ENCODE data around the gene ADAMTS17. TPM values are rescaled to one million over a fixed set of nuclear protein-coding genes. Genes with fewer than 3 reads are reported as not detected.
"Not testable (repeated sequence)": the region's sequence is repeated elsewhere in the genome, so short reads cannot be mapped to it uniquely, and the experiment has no call there.

Gene ADAMTS17
- total RNA-seq, 2 donors from 2014 or later, result 0.37 to 1.1 TPM

- not testable (repeated sequence) for H3K9me3 Mint-ChIP-seq; H3K4me3 Mint-ChIP-seq; H3K27ac Mint-ChIP-seq; H3K27me3 Mint-ChIP-seq; H3K4me1 Mint-ChIP-seq; H3K36me3 Mint-ChIP-seq (ENCODE audit: low read depth); ATAC-seq (replicated peaks)
Measured at GRCh38 chr15:99979886-99980285, 361.9 kb downstream of the ADAMTS17 start.

- Mint-ChIP-seq H3K36me3 (ENCODE audit: low read depth) (no peaks in the 10 kb centered on the region), H3K4me1 (no peaks in the 10 kb centered on the region), H3K27ac (no peak overlapping the region), H3K9me3 (no peaks in the 10 kb centered on the region), H3K27me3 (no peaks in the 10 kb centered on the region), H3K4me3 (no peak overlapping the region)
- ATAC-seq (replicated peaks), result no peak
Measured at GRCh38 chr15:99979371-99979770, 362.4 kb downstream of the ADAMTS17 start.

- Mint-ChIP-seq H3K27ac (no peak overlapping the region), H3K36me3 (ENCODE audit: low read depth) (no peaks in the 10 kb centered on the region), H3K4me3 (no peak overlapping the region), H3K9me3 (no peaks in the 10 kb centered on the region), H3K27me3 (no peaks in the 10 kb centered on the region), H3K4me1 (no peaks in the 10 kb centered on the region)
- ATAC-seq (replicated peaks), result no peak
Measured at GRCh38 chr15:99978426-99978825, 363.3 kb downstream of the ADAMTS17 start.

GRCh38 chr15:99977929-99978328 is 363.8 kb downstream of the ADAMTS17 start:
- Mint-ChIP-seq H3K9me3 (no peaks in the 10 kb centered on the region), H3K27me3 (no peaks in the 10 kb centered on the region), H3K36me3 (ENCODE audit: low read depth) (no peaks in the 10 kb centered on the region), H3K27ac (no peak overlapping the region), H3K4me3 (no peak overlapping the region), H3K4me1 (no peaks in the 10 kb centered on the region)
- no peak for ATAC-seq (replicated peaks)

- Mint-ChIP-seq H3K36me3 (ENCODE audit: low read depth) (no peaks in the 10 kb centered on the region), H3K27me3 (no peaks in the 10 kb centered on the region), H3K9me3 (no peaks in the 10 kb centered on the region), H3K4me1 (no peaks in the 10 kb centered on the region), H3K27ac (no peak overlapping the region), H3K4me3 (no peak overlapping the region)
- no peak for ATAC-seq (replicated peaks)
Measured at GRCh38 chr15:99976811-99977271, 364.9 kb downstream of the ADAMTS17 start.

GRCh38 chr15:99976000-99976399 is 365.8 kb downstream of the ADAMTS17 start:
- no peak overlapping the region for H3K4me3 Mint-ChIP-seq
- ATAC-seq (replicated peaks), result no peak
- no peak overlapping the region for H3K27ac Mint-ChIP-seq
- no peaks in the 10 kb centered on the region for H3K9me3 Mint-ChIP-seq
- no peaks in the 10 kb centered on the region for H3K27me3 Mint-ChIP-seq
- no peaks in the 10 kb centered on the region for H3K4me1 Mint-ChIP-seq
- H3K36me3 Mint-ChIP-seq (ENCODE audit: low read depth), result no peaks in the 10 kb centered on the region

- H3K4me1 Mint-ChIP-seq, result no peaks in the 10 kb centered on the region
- no peak for ATAC-seq (replicated peaks)
- no peak overlapping the region for H3K27ac Mint-ChIP-seq
- no peaks in the 10 kb centered on the region for H3K9me3 Mint-ChIP-seq
- no peaks in the 10 kb centered on the region for H3K27me3 Mint-ChIP-seq
- H3K36me3 Mint-ChIP-seq (ENCODE audit: low read depth), result no peaks in the 10 kb centered on the region
- H3K4me3 Mint-ChIP-seq, result no peak overlapping the region
Measured at GRCh38 chr15:99974246-99974645, 367.5 kb downstream of the ADAMTS17 start.

- no peaks in the 10 kb centered on the region for H3K9me3 Mint-ChIP-seq
- H3K36me3 Mint-ChIP-seq (ENCODE audit: low read depth), result no peaks in the 10 kb centered on the region
- no peak overlapping the region for H3K4me3 Mint-ChIP-seq
- H3K27ac Mint-ChIP-seq, result no peak overlapping the region
- ATAC-seq (replicated peaks), result no peak
- no peaks in the 10 kb centered on the region for H3K27me3 Mint-ChIP-seq
- H3K4me1 Mint-ChIP-seq, result no peaks in the 10 kb centered on the region
Measured at GRCh38 chr15:99973351-99973750, 368.4 kb downstream of the ADAMTS17 start.

- Mint-ChIP-seq H3K27ac (no peak overlapping the region), H3K36me3 (ENCODE audit: low read depth) (no peaks in the 10 kb centered on the region), H3K4me3 (no peak overlapping the region), H3K9me3 (no peaks in the 10 kb centered on the region), H3K27me3 (no peaks in the 10 kb centered on the region), H3K4me1 (no peaks in the 10 kb centered on the region)
- no peak for ATAC-seq (replicated peaks)
Measured at GRCh38 chr15:99970891-99971430, 370.8 kb downstream of the ADAMTS17 start.

GRCh38 chr15:99969261-99969920 is 372.4 kb downstream of the ADAMTS17 start:
- Mint-ChIP-seq H3K27me3 (no peaks in the 10 kb centered on the region), H3K36me3 (ENCODE audit: low read depth) (no peaks in the 10 kb centered on the region), H3K27ac (no peak overlapping the region), H3K4me1 (no peaks in the 10 kb centered on the region), H3K4me3 (no peak overlapping the region), H3K9me3 (no peaks in the 10 kb centered on the region)
- ATAC-seq (replicated peaks), result no peak

- ATAC-seq (replicated peaks), result no peak
Measured at GRCh38 chr15:99967841-99968371, 373.9 kb downstream of the ADAMTS17 start.

GRCh38 chr15:99966815-99967214 is 375.0 kb downstream of the ADAMTS17 start:
- no peaks in the 10 kb centered on the region for H3K4me1 Mint-ChIP-seq
- no peak overlapping the region for H3K27ac Mint-ChIP-seq
- no peaks in the 10 kb centered on the region for H3K36me3 Mint-ChIP-seq (ENCODE audit: low read depth)
- H3K4me3 Mint-ChIP-seq, result no peak overlapping the region
- no peak for ATAC-seq (replicated peaks)
- H3K9me3 Mint-ChIP-seq, result no peaks in the 10 kb centered on the region
- no peaks in the 10 kb centered on the region for H3K27me3 Mint-ChIP-seq

More at GRCh38 chr15:99967841-99968371, 373.9 kb downstream of the ADAMTS17 start:
- no peak overlapping the region for H3K27ac Mint-ChIP-seq
- no peak overlapping the region for H3K4me3 Mint-ChIP-seq
- H3K27me3 Mint-ChIP-seq, result no peaks in the 10 kb centered on the region
- no peaks in the 10 kb centered on the region for H3K36me3 Mint-ChIP-seq (ENCODE audit: low read depth)
- no peaks in the 10 kb centered on the region for H3K4me1 Mint-ChIP-seq
- H3K9me3 Mint-ChIP-seq, result no peaks in the 10 kb centered on the region

GRCh38 chr15:99965376-99965775 is 376.4 kb downstream of the ADAMTS17 start:
- Mint-ChIP-seq H3K9me3 (no peaks in the 10 kb centered on the region), H3K4me3 (no peak overlapping the region), H3K36me3 (ENCODE audit: low read depth) (no peaks in the 10 kb centered on the region), H3K27me3 (peaks cover 4% of the 10 kb centered on the region), H3K27ac (no peak overlapping the region), H3K4me1 (no peaks in the 10 kb centered on the region)
- ATAC-seq (replicated peaks), result no peak

- peaks cover 11% of the 10 kb centered on the region for H3K27me3 Mint-ChIP-seq
- no peak overlapping the region for H3K27ac Mint-ChIP-seq
- no peaks in the 10 kb centered on the region for H3K9me3 Mint-ChIP-seq
- no peak overlapping the region for H3K4me3 Mint-ChIP-seq
- no peaks in the 10 kb centered on the region for H3K4me1 Mint-ChIP-seq
- ATAC-seq (replicated peaks), result no peak
- H3K36me3 Mint-ChIP-seq (ENCODE audit: low read depth), result no peaks in the 10 kb centered on the region
Measured at GRCh38 chr15:99963976-99964375, 377.8 kb downstream of the ADAMTS17 start.

GRCh38 chr15:99963096-99963825 is 378.5 kb downstream of the ADAMTS17 start:
- Mint-ChIP-seq H3K4me1 (peaks cover 3% of the 10 kb centered on the region), H3K4me3 (no peak overlapping the region), H3K36me3 (ENCODE audit: low read depth) (no peaks in the 10 kb centered on the region), H3K9me3 (no peaks in the 10 kb centered on the region), H3K27ac (no peak overlapping the region), H3K27me3 (peaks cover 14% of the 10 kb centered on the region)
- no peak for ATAC-seq (replicated peaks)

Data from activated T-helper 17 cell treated with anti-CD3 and anti-CD28 coated beads, Interleukin-2, amount 50 U/mL, for 72 hours (primary cell).